ENCODE data around the gene CNOT11.

GRCh38 chr2:101281482-101281881 is 28.8 kb downstream of the CNOT11 start:
- TF ChIP-seq CTCF (IDR thresholded peaks at IDR 0.05), result no peak
- no peak for TF ChIP-seq POLR2A (IDR thresholded peaks at IDR 0.05)

Measured in right lobe of liver (tissue), 4 donors.